Epidermal melanocyte (primary cell): ENCODE data around the gene INHA.

Experiments
- DNase-seq: peaks from one replicate; pipeline ENCODE4 v3.0.0; 2011; ENCODE audit warnings: low spot score; ENCODE audit not compliant: insufficient read length

INHA gene

GRCh38 chr2:219573166-219573565 is 1.1 kb downstream of the INHA start:
- DNase-seq: no peak

- DNase-seq: no peak
These were observed 2.6 kb downstream of the INHA start for GRCh38 chr2:219574484-219575311.

GRCh38 chr2:219575566-219576504 is 3.7 kb downstream of the INHA start:
- no peak for DNase-seq

- DNase-seq: no peak
These were observed 4.6 kb downstream of the INHA start for GRCh38 chr2:219576505-219577388.

GRCh38 chr2:219578811-219579613 is 6.9 kb downstream of the INHA start:
- no peak for DNase-seq

GRCh38 chr2:219581346-219581745 is 9.2 kb downstream of the INHA start:
- DNase-seq: no peak

GRCh38 chr2:219591091-219591490 is 19.0 kb downstream of the INHA start:
- no peak for DNase-seq

- DNase-seq: no peak
These were observed 20.6 kb downstream of the INHA start for GRCh38 chr2:219592736-219593135.

- DNase-seq: no peak
These were observed 21.0 kb downstream of the INHA start for GRCh38 chr2:219593154-219593553.

- DNase-seq: no peak
These were observed 23.1 kb downstream of the INHA start for GRCh38 chr2:219595256-219595655.

GRCh38 chr2:219596954-219597551 is 24.9 kb downstream of the INHA start:
- no peak for DNase-seq

GRCh38 chr2:219597552-219598307 is 25.6 kb downstream of the INHA start, which contains the start of gene STK11IP:
Gene STK11IP, plus strand, starts transcription at chr2:219597857. Its CDS starts 263 bp downstream, at chr2:219598120.
- DNase-seq: peak; percentile 99

GRCh38 chr2:219598308-219599078 is 26.4 kb downstream of the INHA start:
- no peak for DNase-seq

- no peak for DNase-seq
These were observed 31.7 kb downstream of the INHA start for GRCh38 chr2:219603771-219604170.

GRCh38 chr2:219605607-219605954 is 33.5 kb downstream of the INHA start:
- no peak for DNase-seq

GRCh38 chr2:219607931-219608330 is 35.8 kb downstream of the INHA start:
- DNase-seq: no peak

- no peak for DNase-seq
These were observed 36.4 kb downstream of the INHA start for GRCh38 chr2:219608399-219608964.

- DNase-seq: no peak
These were observed 37.1 kb downstream of the INHA start for GRCh38 chr2:219609149-219609750.
